HG02973 (cell line): ENCODE data around the gene G2E3.
"Not testable (repeated sequence)": the region's sequence is repeated elsewhere in the genome, so short reads cannot be mapped to it uniquely, and the experiment has no call there.

Experiments used
- ATAC-seq: cut with Tn5 transposase; IDR thresholded peaks from one replicate; pipeline ENCODE4 v1.9.1; 2021; ENCODE audit warnings: moderate library complexity; ENCODE audit not compliant: unreplicated experiment

Gene G2E3

DNA sequence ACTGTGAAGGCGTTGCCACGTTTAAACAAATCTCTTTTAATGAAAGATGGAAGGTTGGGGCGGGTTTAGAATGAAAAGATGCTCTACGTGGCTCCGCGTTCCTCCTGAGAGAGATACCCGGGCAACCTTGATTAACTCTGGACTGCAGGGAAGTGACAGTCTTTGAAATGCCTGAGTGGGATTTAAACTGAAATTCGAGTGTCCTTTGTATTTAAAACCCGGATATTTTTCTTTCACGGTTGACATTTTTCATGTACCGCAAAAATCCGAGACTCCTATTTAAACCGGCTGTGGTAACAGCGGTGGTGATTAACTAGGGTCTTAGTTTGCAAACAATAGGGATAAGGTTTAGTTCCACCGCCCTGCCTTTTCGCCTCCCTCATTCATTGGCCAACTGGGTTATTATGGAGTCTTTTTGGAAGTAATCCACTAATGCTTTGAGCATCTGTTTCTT, 707 bp downstream of the G2E3 start:
- ATAC-seq = peak; percentile 15

DNA sequence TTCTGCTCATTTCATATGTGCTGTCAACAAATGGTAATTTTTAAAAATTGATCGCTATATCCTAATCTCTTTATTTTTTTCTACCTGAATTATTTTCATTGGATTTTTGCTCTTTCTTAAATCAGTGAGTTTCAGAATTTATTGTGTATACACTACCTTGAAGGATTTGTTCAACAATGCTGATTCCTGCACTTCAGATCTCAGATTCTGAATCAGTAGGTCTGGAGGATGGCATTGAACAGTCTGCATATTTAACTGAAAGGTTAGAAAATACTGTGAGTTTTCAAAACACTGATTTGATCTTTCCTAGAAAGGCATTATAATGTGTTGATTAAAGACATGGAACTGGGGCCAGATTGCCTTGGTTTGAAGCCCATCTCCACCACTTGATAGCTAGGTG, 1.6 kb downstream of the G2E3 start:
- ATAC-seq = no peak

DNA sequence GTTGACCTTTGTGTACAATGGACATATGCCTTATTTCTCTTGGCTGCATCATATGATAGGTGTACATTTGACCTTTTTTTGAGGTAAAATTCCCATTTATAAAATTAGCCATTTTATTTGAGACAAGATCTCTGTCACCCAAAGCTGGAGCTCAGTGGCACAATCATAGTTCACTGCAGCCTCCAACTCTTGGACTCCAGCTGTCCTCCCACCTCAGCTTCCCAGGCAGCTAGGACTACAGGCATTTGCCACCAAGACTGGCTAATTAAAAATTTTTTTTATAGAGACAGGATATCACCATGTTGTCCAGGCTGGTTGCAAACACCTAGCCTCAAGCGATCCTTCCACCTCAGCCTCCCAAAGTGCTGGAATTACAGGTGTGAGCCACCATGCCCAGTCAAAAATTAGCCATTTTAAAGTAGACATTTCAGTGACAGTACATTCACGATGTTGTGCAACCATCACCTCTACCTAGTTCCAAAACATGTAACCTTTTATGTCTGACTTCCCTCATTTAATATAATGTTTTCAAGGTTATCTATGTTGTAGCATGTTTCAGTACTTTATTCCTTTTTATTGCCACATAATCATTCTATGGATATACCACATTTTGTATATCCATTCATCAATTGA, 5.4 kb downstream of the G2E3 start:
- ATAC-seq = no peak

DNA sequence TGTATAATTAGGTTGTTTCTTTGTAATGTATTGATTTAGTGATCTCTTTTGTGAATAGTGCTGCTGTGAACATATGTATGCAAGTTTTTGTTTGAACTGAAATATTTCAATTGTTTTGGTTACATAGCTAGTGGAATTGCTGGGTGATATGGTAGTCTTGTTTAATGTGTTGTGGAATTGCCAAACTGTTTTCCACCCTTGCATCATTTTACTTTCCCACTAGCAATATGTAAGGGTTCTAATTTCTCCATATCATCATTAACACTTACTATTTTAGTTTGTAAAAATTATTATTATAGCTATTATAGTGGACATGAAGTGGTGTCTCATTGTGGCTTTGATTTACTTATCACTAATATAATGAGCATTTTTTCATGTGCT, 5.9 kb downstream of the G2E3 start:
- no peak for ATAC-seq

DNA sequence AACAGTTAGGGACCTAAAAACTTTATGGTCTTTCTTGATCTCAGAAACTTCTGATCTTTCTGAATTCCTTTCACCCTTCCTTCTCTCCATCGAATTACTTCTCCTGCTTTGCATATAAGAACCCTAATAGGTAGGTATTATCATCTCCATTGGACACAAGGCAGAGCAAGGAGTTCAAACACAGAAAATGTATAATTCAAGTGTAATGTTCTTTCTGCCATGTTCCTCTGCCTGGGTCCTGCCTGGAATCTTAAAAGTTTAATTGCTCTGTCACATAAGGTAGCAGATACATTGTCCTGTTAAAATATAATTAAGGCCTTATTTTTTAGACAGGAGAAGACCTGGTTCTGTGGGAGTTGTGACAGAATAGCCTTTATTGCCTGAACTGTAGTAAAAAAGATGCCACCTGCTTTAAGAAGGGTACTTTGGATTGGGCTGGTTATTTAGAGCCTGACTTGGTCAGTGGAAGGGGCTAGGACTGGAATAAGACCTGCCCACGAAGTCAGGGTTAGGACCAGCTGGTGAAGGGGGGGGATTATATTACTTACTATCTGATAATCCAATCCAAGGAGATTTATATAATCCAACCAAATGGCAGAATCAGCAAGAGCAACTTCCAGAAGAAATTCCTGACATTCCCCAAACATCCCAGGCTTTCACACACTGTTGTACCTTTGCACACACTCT, 10.4 kb downstream of the G2E3 start:
- ATAC-seq = no peak

DNA sequence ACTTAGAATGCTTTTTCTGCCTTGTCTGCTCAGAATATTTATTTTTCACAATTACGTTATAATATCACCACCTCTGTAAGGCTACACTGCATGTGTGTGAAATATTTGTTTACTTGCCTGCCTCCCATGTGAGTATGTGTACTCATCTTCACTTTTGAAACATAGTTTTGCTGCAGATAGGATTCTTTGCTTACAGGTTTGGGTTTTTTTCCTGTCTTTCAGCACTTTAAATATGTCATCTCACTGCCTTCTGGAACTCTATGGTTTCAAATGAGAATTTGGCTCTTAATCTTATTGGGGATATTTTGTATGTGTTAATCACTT, 10.9 kb downstream of the G2E3 start:
- ATAC-seq = no peak

DNA sequence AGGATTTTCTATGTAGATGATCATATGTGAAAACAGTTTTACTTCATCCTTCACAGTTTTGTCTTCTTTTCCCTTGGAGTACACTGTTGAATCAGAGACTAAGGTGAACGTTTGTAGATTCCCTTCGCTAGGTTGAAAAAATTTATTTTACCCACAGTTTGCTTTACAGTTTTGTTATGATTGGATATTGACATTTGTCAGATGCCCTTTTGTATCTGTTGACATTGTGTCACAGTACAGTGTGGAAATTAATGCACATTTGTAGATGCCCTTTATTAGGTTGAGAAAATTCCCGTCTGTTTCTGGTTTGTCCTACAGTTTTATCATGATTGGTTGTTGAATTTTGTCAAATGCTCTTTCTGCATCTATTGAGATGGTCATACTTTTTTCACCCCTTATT, 13.3 kb downstream of the G2E3 start:
- ATAC-seq = no peak

DNA sequence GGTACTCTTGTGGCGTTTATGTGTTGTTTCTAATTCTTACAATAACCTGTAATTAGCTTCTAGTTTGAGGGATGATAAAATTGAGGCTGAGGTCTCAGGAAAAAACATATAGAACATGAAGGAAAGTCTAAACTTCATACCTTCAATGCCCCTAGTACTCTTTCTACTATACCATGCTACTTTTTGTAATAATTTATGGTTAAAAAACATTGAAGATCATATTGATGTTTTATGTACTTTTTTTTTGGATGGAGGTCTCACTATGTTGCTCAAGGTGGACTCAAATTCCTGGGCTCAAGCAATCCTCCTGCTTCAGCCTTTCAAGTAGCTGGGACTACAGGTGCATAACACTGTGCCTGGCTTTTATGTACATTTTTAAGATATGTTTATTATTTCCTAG, 13.8 kb downstream of the G2E3 start:
- ATAC-seq = no peak

DNA sequence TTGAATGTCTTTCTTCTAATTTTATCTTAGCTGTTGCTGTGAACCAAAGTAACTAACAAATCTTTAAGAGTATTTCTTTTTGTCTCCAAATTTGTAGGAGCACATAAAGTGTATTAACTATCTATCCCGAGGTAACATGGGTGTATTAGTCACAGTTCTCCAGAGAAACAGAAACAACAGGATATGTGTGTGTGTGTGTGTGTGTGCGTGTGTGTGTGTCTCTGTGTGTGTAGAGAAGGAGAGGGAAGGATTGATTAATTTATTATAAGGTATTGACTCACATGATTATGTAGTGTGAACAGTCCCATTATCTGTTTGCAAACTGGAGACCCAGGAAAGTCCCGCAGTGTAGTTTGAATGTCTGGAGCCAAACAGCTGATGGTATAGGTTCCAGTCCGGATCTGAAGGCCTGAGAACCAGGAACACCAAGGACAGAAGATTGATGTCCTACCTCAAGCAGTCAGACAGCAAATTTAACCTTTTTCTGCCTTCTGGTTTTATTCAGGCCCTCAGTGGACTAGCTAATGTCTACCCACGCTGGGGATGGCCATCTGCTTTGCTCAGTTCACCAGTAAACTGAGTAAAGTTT, 14.4 kb downstream of the G2E3 start:
- no peak for ATAC-seq

DNA sequence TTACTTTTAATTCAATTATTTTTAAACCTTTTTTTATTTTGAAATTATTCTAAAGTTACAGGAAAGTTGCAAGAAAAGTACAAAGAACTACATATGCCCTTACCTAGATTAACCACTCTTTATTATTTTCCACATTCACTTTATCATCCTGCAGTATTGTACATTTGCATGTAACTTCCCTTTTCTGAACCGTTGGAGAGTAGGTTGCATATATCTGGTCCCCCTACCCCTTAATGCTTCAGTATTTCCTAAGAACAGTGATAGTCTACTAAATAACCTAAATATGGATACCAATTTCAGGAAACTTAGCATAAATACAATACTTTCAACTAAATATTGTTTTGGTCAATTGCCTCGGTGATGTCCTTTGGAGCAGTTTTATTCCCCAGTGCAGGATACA, 15.0 kb downstream of the G2E3 start:
- ATAC-seq = no peak

DNA sequence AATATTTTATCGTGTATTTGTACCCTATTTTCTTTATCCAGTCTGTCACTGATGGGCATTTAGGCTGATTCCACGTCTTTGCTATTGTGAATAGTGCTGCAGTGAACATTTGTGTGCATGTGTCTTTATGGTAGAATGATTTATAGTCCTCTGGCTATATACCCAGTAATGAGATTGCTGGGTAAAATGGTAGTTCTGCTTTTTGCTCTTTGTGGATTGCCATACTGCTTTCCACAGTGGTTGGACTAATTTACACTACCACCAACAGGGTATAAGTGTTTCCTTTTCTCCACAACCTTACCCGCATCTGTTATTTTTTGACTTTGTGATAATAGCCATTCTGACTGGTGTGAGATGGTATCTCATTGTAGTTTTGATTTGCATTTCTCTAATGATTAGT, 15.8 kb downstream of the G2E3 start:
- ATAC-seq = not testable (repeated sequence)

DNA sequence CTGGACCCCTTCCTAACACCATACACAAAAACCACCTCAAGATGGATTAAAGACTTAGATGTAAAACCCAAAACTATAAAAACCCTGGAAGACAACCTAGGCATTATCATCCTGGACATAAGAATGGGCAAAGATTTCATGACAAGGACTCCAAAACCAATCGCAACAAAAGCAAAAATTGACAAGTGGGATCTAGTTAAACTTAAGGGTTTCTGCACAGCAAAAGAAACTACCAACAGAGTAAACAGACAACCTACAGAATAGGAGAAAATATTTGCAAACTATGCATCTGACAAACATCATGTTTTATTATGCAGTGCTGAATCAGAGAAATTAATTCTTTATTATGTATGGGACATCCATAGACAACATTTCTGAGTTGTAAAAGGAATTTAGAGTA, 17.4 kb downstream of the G2E3 start:
- ATAC-seq = not testable (repeated sequence)

DNA sequence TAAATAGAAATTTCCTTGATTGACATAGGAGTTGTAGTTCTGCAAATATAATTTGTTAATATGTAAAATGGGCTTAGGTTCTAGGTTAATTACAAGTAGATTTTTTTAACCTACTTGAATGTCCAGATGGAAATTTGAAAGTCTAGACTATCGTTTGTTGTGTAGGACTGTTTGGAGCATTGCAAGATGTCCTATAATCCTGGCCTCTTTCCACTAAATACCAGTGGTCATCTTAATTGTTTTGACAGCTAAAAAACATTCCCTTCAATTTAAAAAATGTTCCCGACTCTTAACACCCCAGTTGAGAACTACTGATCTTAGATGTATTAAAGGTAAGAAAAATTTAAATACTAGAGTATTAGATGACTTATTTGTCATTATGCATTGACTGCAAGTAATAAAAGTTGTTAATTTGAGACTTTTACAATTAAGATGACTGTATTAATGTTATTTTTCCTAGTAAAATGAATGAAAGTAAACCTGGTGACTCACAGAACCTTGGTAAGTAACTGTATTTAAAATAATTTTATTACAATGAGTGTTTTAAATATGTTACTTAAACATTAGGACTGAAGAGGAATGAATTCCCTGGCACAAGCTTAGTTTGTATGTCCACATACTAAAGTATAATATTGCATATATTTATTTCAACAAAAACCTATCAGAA, 21.8 kb downstream of the G2E3 start:
- no peak for ATAC-seq

DNA sequence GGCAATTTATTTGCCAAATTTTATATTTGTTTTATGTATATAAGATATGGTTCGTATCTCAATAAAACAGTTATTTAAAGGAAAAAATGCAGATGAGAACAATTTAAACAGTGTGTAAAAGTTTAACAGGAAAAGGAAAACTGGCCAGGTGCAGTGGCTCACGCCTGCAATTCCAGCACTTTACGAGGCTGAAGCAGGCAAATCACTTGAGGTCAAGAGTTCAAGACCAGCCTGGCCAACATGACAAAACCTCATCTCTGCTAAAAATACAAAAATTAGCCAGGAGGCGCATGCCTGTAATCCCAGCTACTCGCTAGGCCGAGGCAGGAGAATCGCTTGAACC, 22.3 kb downstream of the G2E3 start:
- ATAC-seq = no peak

DNA sequence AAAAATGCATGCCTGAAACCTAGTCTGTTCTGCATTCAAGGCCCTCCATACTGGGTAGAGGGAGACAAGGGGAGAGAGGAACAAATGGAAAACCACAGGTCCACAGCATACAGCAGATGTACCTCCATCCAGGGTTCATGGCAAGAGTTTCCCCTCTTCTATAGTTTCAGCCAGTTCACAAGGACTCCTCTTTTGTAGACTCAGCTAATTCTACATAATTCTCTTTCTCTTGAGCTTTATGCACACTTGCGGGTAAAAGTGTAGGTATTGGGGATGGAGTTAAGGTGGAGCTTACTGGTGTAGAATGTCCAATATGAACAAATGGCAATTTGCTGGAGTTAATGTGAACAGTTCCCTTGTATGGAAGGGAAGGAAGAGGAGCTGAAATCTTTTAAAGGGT, 23.4 kb downstream of the G2E3 start:
- ATAC-seq = no peak

DNA sequence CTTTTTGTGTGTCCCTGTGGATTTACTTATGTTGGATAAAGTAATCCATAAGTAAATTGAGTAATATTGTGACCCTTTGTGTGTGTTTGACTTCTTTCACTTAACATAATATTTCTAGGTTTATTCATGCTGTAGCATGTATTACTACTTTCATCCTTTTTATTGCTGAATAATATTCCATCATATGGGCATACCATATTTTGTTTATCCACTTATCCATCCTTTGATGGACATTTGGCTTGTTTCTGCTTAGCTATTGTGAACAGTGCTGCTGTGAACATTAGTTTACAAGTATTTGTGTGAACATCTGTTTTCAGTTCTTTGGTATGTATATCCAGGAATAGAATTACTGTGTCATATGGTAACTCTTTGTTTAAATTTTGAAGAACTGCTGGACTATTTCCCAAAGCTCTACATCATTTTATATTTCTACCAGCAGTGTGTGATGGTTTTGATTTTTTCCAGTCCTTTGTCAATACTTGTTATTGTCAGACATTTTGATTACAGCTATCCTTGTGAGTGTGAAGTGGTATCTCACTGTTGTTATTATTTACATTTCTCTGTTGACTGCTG, 25.2 kb downstream of the G2E3 start:
- ATAC-seq = no peak

DNA sequence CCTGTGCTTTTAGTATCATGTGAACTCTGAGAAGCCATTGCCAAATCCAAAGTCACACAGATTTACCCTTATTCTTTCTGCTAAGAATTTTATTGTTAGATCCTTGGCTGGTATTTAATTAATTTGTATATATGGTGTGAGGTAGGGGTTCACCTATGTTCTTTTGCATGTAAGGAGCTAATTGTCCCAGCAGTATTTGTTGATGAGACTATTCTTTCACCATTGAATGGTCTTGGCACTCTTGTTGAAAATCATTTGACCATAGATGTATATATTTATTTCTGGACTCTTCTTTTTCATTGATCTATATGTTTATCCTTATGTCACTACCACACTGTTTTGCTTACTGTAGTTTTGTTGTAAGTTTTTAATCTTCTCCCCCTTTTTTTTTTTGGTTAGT, 26.2 kb downstream of the G2E3 start:
- no peak for ATAC-seq

DNA sequence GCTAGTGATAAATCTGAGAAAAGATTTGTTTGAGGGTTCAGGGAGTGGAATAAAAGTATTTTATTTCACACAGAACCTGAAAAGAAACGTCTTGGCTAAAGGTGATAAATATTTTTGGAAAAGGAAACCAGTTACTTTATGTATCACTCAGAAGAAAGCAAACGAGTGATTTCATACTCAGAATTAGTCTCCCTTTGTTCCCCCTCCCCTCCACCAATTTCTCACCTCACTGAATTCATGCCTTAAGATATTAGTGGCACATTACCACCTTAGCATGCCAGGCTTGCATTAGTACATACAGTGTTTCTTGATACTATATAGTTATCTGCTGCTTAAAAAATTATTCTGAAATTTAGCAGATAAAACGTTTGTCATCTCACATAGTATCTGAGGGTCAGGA, 28.2 kb downstream of the G2E3 start:
- no peak for ATAC-seq

DNA sequence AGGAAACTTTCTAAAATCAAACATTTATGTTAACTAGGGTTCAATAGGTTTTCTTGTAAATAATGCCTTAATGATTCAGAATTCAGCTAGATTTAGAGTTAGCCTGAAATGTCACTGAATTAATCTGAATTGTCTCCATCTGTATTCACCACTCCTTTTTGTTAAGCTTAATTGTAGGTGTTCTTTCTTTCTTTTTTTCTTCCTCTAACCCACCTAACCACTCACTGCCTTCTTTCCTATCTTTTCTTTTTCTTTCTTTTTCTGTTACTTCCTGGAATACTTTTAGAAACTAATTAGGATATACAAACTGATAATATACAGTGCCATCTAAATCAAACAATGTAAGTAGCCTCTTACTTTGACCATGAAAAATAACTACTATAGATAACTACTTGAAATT, 29.9 kb downstream of the G2E3 start:
- no peak for ATAC-seq

DNA sequence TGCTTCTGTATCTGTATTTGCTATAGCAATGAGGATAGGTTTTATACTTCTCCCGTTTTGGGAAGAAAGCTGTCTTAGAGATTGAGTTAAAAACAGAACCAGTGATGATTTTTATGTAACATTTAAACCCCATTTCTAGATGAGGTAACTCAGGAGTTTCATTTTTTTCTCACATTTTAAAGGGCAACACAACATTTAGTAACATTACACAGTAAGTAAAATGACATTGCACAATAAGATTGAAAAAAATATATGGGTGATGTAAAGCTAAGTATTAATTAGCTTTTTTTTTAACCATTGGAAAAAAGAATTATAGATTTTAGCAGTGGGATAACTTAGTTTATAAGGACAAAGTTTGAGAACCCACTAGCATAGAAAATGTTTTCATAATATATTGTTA, 38.0 kb downstream of the G2E3 start:
- ATAC-seq = no peak

DNA sequence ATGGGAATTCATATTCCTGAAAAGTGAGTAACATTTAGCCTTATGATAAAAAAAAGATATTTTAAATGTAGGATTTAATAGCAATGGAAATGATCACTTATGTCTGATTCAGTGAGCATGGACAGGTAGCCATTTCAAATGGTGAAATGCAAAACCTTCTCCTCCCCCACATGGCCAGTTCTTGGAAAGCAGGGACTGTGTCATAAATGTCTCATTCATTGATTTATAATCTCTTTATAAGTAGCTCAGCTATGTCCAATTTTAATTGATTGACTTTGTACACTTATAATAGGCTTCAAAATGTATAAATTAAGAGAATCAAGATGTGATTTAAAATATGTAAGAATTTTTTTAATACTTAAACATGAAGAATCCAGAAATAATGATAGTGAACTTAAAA, 38.5 kb downstream of the G2E3 start:
- ATAC-seq = no peak
